ENCODE data around the gene EFHC1.

The EFHC1 gene

GRCh38 chr6:52505726-52506409 lies 85.7 kb downstream of the EFHC1 start:
- no peak for DNase-seq

- DNase-seq = no peak
These were observed 86.3 kb downstream of the EFHC1 start for GRCh38 chr6:52506476-52506875.

- DNase-seq = no peak
These were observed 87.6 kb downstream of the EFHC1 start for GRCh38 chr6:52507557-52508260.

GRCh38 chr6:52508261-52508739 lies 88.2 kb downstream of the EFHC1 start:
- DNase-seq = no peak

GRCh38 chr6:52509281-52510212 lies 89.4 kb downstream of the EFHC1 start:
- DNase-seq = no peak

GRCh38 chr6:52510213-52510562 lies 90.0 kb downstream of the EFHC1 start:
- DNase-seq = no peak

GRCh38 chr6:52511163-52511562 lies 91.0 kb downstream of the EFHC1 start:
- no peak for DNase-seq

GRCh38 chr6:52511572-52512151 lies 91.5 kb downstream of the EFHC1 start:
- no peak for DNase-seq

GRCh38 chr6:52512199-52512598 lies 92.1 kb downstream of the EFHC1 start:
- no peak for DNase-seq

- DNase-seq = no peak
These were observed 93.3 kb downstream of the EFHC1 start for GRCh38 chr6:52513464-52513863.

GRCh38 chr6:52513896-52514295 lies 93.8 kb downstream of the EFHC1 start:
- DNase-seq = no peak

GRCh38 chr6:52514514-52514913 lies 94.4 kb downstream of the EFHC1 start:
- no peak for DNase-seq

- DNase-seq = no peak
These were observed 95.2 kb downstream of the EFHC1 start for GRCh38 chr6:52515219-52515960.

- DNase-seq = no peak
These were observed 96.1 kb downstream of the EFHC1 start for GRCh38 chr6:52516269-52516668.

- no peak for DNase-seq
These were observed 96.8 kb downstream of the EFHC1 start for GRCh38 chr6:52516943-52517342.

GRCh38 chr6:52517502-52518278 lies 97.5 kb downstream of the EFHC1 start:
- peak; percentile 13 for DNase-seq

- no peak for DNase-seq
These were observed 98.3 kb downstream of the EFHC1 start for GRCh38 chr6:52518279-52518945.

- DNase-seq = no peak
These were observed 99.5 kb downstream of the EFHC1 start for GRCh38 chr6:52519618-52520017.

GRCh38 chr6:52522151-52522626 lies 102.0 kb downstream of the EFHC1 start:
- no peak for DNase-seq

- DNase-seq = no peak
These were observed 102.5 kb downstream of the EFHC1 start for GRCh38 chr6:52522655-52523054.

Data from NCI-H2171 (cell line).